ENCODE results near the gene OR2T34.
"Not testable (repeated sequence)": the region's sequence is repeated elsewhere in the genome, so short reads cannot be mapped to it uniquely, and the experiment has no call there.

- not testable (repeated sequence) for TF ChIP-seq ARNTL (CRISPR knock-in tag; IDR thresholded peaks at IDR 0.05; ENCODE audit: borderline replicate concordance, low read depth); PATZ1 (CRISPR knock-in tag; IDR thresholded peaks at IDR 0.05; ENCODE audit: borderline replicate concordance); ZFP3 (CRISPR knock-in tag; IDR thresholded peaks at IDR 0.05); TCF4 (CRISPR knock-in tag; IDR thresholded peaks at IDR 0.05; ENCODE audit: borderline replicate concordance); RARB (CRISPR knock-in tag; IDR thresholded peaks at IDR 0.05); CREB5 (CRISPR knock-in tag; IDR thresholded peaks at IDR 0.05; ENCODE audit: low read depth); PPARA (CRISPR knock-in tag; IDR thresholded peaks at IDR 0.05; ENCODE audit: borderline replicate concordance); POU6F1 (CRISPR knock-in tag; IDR thresholded peaks at IDR 0.05; ENCODE audit: borderline replicate concordance, low read depth); ZNF70 (CRISPR knock-in tag; IDR thresholded peaks at IDR 0.05); CSRNP3 (CRISPR knock-in tag; IDR thresholded peaks at IDR 0.05)
These were observed at the start of gene OR2T34 for GRCh38 chr1:248574657-248575056.

All from SK-N-SH treated with all-trans-retinoic acid at 6 μM for 48 hours (cell line).